Frontal cortex (tissue), 4 donors: ENCODE measurements around the gene KPNA3. TPM values are rescaled to one million over a fixed set of nuclear protein-coding genes. Genes with fewer than 3 reads are reported as not detected.
"Not testable (repeated sequence)": the region's sequence is repeated elsewhere in the genome, so short reads cannot be mapped to it uniquely, and the experiment has no call there.

Source experiments
- DNase-seq, 2 donors: peaks; one replicate each; pipeline ENCODE4 v3.0.0; 2012; ENCODE audit warnings: low spot score in 2 of 2
- FAIRE-seq: peaks from 2 replicates; lab custom pipeline; 2012; peaks lifted over from hg19 to GRCh38; lab: Jason Lieb, UNC
- total RNA-seq: library from RNA; depleted of rRNA; stranded (reverse); fragments of >200 nt; gene quantifications from one replicate; pipeline ENCODE4 v1.2.3, GENCODE V29; 2014
- donor health status: control.
- donor health status: control.
- donor health status: control.

Gene KPNA3, protein sequence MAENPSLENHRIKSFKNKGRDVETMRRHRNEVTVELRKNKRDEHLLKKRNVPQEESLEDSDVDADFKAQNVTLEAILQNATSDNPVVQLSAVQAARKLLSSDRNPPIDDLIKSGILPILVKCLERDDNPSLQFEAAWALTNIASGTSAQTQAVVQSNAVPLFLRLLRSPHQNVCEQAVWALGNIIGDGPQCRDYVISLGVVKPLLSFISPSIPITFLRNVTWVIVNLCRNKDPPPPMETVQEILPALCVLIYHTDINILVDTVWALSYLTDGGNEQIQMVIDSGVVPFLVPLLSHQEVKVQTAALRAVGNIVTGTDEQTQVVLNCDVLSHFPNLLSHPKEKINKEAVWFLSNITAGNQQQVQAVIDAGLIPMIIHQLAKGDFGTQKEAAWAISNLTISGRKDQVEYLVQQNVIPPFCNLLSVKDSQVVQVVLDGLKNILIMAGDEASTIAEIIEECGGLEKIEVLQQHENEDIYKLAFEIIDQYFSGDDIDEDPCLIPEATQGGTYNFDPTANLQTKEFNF
- total RNA-seq: 66.9 TPM

DNA sequence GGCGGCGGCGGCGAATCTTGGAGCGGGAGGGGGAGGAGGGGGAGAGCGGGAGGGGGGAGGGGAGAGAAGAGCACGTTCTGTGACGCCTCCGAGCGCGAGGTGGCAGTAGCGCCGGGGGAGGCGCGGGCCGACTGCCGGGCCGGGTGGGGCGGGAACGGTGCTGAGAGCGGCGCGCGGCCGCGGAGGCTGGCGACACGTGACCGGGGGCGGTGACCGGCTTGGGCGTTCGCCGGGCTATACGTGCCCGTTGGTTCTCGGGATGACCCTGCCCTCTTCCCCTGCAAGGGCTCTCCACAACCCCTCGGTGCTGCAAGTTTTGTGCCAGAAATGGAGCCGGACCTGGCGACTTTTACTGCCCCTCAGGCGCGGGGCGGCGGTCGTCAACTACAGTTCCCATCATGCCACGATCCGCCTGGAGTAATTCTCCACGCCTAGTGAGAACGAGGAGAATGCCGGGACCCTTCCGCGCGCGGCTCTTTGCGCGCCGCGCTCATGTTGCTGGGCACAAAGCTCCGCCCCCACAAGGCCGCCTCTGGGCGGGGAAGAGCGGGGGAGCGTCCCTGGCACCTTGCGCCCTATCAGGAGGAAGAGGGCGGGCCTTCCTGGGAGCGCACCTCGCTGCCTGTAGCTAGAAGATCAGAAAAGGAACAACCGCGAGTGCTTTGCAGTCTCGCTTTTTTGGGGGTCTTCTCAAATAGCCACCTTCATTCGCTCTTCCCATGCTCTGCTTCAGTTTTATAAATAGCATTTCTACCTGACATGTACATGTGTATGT lies at the start of gene KPNA3:
Gene KPNA3 (minus strand): TSS at position 133 of the 775 bp plus-strand sequence. CDS start 176 bp downstream, outside the sequence.
- DNase-seq: peak; percentile 94 to 98
- no peak for FAIRE-seq

DNA sequence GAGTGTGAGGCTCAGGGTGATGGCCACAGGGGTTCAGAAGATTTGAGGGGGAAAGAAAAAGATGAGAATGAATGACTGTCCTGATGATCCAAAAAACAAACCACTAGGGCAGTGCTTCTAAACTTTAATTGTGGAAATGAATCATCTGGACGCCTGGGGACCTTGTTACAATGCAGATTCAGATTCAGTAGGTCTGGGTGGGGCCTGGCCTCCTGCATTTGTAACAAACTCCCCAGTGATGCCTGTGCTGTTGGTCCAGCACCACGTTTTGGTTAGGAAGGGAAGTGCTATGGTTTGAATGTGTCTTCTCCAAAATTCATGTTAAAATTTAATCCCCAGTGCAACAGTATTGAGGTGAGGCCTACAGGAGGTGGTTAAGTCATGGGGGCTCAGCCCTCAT lies 49.5 kb upstream of the KPNA3 start:
- no peak for FAIRE-seq
- DNase-seq: no peak

DNA sequence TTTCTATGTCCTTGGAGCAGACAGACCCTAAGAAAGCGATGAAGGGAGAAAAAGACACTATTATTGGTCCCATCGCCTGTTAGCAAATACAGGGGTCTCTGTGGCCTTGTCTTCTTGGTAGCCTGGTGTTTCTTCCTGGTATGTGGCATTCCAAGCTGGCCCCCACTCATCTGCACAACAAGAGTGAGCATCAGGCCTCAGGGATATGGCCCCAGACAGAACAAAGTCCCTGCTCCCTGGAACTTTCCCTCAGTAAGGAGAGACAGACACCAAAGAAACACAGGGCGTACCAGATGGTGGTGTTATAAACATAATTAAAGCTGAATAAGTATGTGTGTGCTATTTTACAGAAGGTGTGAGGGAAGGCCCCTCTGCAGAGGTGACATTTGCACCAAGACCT lies 48.2 kb upstream of the KPNA3 start:
- no peak for DNase-seq
- no peak for FAIRE-seq

DNA sequence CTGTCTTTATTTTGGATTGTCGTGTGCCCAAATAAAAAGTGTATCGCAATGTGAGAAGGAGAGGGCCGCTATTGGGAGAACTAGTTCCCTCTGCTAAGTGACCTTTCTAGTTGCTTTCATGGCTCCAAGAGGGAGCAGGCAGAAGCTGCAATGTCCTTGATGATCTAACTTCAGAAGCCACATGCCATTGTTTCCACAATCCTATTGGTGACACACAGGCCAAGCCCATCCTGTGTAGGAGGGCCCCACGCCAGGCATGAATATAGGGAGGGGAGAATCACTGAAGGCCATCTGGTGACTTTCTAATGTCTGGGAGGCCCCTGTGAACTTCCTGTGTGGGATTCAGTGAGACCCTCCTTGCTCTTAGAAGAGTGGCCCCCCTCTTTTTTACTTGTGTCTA lies 47.8 kb upstream of the KPNA3 start:
- DNase-seq (no peak), FAIRE-seq (no peak)

DNA sequence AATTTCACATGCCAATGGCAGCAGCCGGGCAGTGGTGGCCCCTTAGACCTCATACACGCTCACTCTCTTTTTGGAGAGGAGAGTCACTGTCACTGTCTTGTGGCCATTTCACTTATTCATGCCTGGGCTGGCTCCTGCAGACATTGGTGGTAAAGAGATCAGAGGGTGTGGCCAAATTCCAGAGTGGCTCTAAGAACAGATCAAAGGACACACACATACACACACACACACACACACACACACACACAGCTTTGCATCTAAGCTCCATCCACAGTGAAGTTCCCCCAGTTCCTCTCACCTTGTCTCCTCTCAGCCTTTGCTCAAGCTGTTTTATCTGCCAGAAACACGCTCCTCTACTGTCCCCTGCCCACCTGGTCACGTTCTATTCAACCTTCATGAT lies 46.5 kb upstream of the KPNA3 start:
- DNase-seq (no peak), FAIRE-seq (no peak)

DNA sequence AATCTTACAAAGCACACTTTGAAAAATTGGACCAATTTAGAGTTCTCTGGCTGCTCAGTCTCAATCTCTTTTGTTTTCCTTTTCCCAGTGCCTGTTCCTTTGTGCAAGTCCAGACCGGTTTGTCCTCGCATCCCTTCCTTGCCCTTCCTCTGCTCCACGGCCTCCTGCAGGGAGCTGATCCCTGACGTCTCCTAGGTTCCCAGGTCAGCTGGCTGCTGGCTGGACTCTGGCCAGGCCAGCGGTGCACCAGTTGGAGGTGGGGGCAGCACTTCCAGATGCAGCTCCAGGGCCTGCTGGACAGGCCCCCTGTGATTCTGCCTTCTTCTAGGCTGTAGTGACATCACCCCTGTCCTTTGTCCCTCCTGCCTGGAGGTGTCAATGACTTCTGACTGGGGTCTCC lies 44.0 kb upstream of the KPNA3 start:
- FAIRE-seq: no peak
- peak in 1 of 2 donors; percentile 25 for DNase-seq

DNA sequence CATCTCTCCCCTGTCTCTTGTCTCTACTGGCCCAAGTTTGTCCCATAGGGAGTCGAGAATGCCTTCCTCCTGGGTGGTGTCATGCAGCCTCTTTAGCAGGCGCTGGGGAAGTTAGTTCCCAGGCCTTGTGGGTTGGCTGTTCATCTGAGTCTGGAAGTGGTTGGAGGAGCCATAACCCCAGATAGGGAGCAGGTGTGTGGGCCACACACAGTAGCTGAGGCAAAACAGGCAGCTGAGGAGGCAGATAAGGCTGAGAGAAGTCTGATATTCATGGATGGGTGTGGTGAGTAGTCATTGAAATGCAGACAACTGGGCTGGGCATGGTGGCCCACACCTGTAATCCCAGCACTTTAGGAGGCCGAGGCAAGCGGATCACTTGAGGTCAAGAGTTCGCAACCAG lies 40.9 kb upstream of the KPNA3 start:
- FAIRE-seq: no peak
- no peak for DNase-seq

DNA sequence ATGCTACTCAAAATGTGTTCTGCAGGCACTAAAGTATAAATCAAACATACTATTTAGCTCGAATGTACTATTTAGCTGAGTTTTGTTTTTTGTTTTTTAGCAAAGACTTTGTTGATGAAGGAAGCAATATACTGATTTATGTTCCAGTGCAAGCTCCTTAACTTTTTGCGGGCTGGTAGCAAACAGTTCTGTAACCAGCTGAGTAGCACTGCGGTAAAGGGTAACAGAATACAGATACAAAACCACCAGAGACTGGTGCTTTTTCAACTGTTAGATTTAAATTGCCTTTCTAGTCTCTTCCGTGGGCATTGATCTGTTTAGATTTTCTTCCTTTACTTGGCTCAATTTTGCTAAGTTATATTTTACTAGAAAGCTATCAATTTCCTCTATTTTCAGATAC lies 39.0 kb upstream of the KPNA3 start:
- DNase-seq: no peak
- FAIRE-seq: no peak

DNA sequence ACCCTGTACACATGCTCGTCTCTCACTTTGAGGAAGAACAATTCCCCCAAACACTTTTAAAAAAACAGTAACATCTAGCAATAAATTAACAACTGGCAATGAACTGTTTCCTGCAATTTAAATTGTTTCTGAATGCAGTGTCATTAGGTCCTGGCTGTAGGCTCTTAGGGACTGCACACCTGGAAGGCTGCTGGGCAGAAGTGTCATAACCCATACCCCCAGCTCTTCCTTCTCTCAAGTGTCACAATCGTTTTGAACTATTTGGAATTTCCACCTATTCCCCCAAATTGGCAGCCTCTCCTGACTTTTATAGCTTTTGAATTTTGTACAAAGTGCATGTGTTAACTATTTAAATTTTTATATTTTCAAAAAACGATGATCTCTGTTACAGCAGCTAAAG lies 38.2 kb upstream of the KPNA3 start:
- no peak for DNase-seq
- no peak for FAIRE-seq

DNA sequence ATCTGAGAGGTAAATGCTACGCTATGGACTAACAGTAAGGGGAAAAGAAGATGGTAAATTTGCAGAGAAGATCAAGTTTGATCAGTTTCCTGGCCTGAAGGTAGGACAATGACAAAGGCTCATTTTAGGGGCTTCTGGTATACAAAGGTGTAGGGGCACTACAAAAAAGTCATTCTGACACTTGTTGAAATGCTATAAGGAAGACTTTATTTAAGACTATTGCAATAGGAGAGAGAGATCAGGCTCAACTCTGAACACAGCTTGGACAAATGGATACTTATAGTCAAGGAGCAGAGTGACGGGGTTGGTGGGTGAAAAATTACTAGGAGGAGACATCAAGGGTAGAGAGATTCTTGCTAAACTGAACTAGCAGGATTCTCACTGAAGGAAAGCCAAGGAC lies 37.2 kb upstream of the KPNA3 start:
- FAIRE-seq (no peak), DNase-seq (no peak)

DNA sequence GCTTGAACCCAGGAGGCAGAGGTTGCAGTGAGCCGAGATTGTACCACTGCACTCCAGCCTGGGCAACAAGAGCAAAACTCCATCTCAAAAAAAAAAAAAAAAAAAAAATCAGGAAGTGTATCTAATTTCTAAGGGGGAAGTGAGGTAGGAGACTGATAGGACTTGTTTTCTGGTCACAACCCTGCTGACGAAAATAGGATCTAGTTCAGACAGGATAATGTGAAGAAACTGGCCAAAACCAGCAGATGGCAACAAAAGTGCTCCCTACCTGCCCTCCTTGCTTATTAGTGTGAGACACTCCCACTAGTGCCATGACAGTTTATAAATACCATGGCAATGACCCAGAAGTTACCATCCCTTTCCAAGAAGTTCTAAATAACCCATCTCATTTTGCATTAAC lies 36.0 kb upstream of the KPNA3 start:
- FAIRE-seq (no peak), DNase-seq (no peak)

DNA sequence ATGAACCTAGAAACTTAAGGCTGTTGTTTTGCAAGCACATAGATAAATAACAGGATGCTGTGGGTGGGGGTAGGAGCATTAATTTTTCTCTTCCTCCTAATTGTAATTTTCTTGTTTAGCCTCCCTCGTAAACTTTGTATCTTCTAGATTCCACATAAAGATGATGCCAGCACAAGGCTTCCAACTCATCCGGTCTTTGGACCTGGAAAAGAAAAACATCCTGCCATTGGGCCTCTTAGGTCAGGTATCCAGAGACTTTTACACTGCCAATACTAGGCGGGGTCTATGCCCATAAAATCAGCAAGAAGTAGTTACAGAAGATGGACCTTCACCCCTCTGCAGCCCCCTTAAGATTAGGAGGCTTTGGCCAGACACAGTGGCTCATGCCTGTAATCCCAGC lies 35.4 kb upstream of the KPNA3 start:
- FAIRE-seq (no peak), DNase-seq (no peak)

DNA sequence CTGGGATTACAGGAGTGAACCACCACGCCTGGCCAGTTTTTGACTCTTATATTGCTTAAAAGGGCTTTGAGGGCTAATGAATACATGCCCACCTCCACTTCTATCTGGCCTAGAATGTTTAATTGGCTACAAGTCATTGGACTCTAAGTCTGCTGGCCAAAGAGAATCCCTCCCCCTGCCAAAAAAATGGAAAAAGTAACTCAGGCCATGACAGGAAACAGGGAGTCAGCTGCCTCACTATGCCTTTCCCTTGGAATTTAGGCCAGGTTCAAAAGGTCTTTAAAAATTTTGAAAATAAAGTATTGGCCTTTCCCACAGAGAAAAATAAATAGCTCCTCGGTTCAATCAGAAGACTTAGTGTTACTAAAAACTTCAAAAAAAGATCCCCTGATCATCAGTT lies 34.9 kb upstream of the KPNA3 start:
- FAIRE-seq (no peak), DNase-seq (no peak)

DNA sequence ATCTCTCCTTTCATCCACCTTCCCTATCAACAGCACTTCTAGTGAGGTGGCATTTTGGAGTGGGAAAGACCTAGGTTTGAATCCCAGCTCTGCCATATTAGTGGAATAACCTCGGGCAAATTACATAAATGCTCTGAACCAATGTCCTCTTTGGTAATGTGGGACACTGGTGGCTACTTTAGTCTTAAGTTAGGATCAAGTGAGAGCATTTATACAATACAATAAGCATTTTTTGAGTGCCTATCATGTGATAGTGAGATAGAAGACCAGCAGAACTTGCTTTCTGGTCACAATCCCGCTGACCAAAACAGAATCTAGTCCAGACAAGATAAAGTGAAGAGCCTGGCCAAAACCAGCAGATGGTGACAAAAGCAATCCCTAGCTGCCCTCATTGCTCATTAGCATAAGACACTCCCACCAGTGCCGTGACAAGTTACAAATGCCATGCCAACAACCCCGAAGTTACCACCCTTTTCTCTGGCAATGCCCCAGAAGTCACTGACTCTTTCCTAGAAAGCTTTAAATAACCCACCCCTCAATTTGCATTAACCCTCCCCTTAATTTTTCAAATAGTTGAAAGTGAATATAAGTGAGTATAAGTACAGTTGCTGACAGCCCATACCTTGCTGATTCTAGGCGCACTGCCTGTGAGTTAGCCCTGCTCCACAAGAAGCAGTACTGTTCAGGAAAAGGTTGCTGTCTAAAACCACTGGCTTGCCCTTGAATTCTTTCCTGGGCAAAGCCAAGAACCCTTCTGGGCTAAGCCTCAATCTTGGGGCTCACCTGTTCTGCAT lies 28.9 kb upstream of the KPNA3 start:
- DNase-seq (no peak), FAIRE-seq (no peak)

DNA sequence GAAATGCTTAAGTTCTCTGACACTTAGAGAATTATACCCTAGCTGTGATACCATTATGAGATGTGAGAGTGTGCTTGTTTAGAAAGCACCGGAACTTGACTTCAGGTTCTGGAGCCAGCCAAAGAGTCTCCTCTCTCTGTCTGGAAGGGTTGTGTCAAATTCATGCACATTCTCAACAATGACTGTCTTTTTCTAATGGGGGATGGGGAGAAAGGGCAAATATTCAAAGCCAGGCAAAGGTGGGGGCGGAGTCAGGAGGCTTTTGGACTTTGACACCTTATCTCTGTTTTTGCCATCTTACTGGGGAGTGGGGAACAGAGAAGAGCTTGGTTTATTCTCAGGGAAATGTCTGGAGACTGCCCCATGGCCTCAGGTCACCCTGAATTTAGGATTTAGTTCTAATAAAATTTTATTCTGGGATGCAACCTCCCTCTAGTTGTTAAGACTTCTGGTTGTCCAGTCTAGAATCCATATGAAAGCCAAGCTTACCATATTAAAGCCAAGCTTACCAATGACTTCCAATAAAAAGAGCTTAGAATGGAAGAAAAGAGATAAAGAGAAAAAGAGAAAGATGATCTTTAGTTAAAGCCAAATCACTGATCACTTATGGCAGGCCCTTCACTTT lies 28.2 kb upstream of the KPNA3 start:
- FAIRE-seq (no peak), DNase-seq (no peak)

DNA sequence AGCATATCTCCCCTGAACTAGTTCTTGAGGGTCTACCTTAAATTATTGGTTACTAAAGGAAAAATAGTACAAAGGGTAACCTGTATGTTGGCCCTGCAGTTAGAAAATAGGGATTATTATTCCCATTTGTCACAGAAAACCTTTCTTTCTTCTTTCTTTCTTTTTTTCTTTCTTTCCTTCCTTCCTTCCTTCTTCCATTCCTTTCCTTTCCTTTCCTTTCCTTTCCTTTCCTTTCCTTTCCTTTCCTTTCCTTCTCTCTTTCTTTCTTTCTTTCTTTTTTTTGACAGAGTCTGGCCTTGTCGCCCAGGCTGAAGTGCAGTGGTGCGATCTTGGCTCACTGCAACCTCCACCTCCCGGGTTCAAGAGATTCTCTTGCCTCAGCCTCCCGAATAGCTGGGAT lies 23.6 kb upstream of the KPNA3 start:
- not testable (repeated sequence) for FAIRE-seq, DNase-seq

DNA sequence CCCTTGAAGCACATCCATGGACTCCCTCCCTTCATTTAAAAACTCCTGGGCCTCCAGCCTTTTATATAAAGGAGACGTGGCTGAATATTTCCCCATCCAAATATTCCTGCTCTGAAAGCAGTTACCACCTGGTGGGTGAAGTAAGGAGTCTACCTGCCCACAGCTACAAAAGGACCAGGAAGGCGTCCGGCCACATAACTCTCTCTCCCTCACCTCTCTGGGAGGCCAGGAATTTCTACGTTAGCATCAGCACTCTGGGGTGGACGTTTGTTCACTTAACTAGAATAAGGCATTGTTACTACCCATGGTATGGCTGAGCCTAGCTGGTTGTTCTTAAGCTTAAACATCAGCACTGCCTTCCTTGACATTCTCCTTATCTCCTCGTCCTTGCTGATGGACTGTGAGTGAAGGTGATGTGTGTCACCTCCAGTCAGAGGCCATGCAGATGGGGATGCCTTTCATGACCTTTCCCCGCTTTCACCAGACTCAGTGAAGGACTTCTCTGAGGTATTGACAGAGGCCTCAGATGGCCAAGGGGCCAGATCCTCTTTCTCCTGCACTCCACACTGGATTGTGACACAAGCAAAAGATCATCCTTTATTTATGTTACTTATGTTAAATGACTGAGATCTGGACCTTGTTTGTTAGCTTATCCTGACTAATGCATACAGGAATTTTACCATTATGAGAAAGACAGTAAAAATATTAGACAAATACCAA lies 22.2 kb upstream of the KPNA3 start:
- DNase-seq (no peak), FAIRE-seq (no peak)

DNA sequence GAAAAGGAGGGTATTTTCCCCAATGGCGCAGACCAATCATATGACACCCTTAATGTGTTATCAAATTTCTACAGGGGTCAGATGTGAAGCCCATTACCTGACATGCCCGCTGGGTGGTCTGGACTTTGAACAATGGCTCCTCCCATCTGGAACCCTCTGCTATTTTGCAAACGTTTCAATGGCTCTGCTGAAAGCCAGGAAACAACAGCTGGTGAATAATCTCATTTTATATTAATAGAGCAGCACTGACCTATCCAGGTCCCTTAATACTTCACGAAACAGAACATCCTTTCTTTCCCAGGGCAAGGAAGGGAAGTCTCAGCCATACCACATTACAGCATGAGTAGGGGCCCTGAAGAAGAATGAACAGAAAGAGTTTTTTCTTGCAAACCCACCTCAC lies 20.3 kb upstream of the KPNA3 start:
- DNase-seq (no peak), FAIRE-seq (no peak)

DNA sequence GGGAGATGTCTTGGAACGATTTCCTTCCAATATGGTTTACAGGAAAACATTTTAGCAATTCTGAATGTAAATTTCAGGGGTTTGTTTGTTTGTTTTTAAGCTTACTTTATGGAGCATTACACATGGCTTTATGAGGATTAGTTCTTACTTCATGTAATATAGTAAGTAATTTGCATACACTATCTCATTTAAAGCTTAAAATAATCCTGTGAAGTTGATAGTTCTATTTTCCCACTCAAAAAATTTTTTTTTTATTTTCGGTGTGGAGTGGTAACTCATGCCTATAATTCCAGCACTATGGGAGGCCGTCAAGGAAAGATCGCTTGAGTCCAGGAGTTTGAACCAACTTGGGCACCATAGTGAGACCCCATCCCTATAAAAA lies 19.0 kb upstream of the KPNA3 start:
- no peak for FAIRE-seq

More for the DNA sequence above, 19.0 kb upstream of the KPNA3 start:
- no peak for DNase-seq
